B cell (primary cell): ENCODE measurements around the gene CDK13. TPM values are rescaled to one million over a fixed set of nuclear protein-coding genes. Genes with fewer than 3 reads are reported as not detected.

ENCODE experiments used
- ATAC-seq: fragments of 200-7000 bp; cut with Tn5 transposase; one replicate; pipeline ENCODE4 v1.10.0; 2021; ENCODE audit warnings: low read depth, mild to moderate bottlenecking, moderate number of reproducible peaks, moderate library complexity
- CTCF ChIA-PET: fragments of 350-600 bp; sonication (Branson Sonifier 250); formaldehyde crosslinking; loops from one replicate; lab custom pipeline; 2021; ENCODE audit warnings: antibody characterized with exemption, inconsistent platforms; lab: Charles Lee
- POLR2A ChIA-PET: fragments of 350-600 bp; sonication (Branson Sonifier 250); formaldehyde crosslinking; loops from one replicate; lab custom pipeline; 2021; ENCODE audit warnings: antibody characterized with exemption; lab: Charles Lee
- DNase-seq: peaks from one replicate; pipeline ENCODE4 v3.0.0; 2013
- H2AFZ ChIP-seq: 2 replicates; pipeline ENCODE4 v1.6.1; 2012; ENCODE audit warnings: mild to moderate bottlenecking, low read depth, low read length; ENCODE audit not compliant: insufficient read depth, poor library complexity, severe bottlenecking
- H3K27ac ChIP-seq, 2 donors: 1 replicate in 1 of 2; 2 replicates in 1 of 2; pipeline ENCODE4 v1.5.1; 2012 to 2013; ENCODE audit warnings: low read length in 2 of 2, mild to moderate bottlenecking in 2 of 2, moderate library complexity in 1 of 2
- H3K27me3 ChIP-seq, 4 experiments: fragments of 200-600 bp in 1 of 4; sonication (generic) in 1 of 4; replicated peaks in 1 of 4; 1 replicate in 2 of 4; 2 replicates in 2 of 4; pipeline versions ENCODE4 v1.6.1 to v1.7.0; 2013 to 2016; ENCODE audit warnings: low read length in 3 of 4, mild to moderate bottlenecking in 2 of 4, mixed read lengths in 1 of 4, moderate library complexity in 1 of 4; ENCODE audit not compliant: insufficient read depth in 4 of 4, control insufficient read depth in 3 of 4; ENCODE audit errors: control extremely low read depth in 1 of 4
- H3K36me3 ChIP-seq, 2 experiments: replicated peaks in 1 of 2; 1 replicate in 1 of 2; 2 replicates in 1 of 2; pipeline versions ENCODE4 v1.6.1 to v1.7.1; 2013; ENCODE audit warnings: low read length in 1 of 2; ENCODE audit not compliant: insufficient read depth in 2 of 2, control insufficient read depth in 1 of 2; ENCODE audit errors: control extremely low read depth in 1 of 2, extremely low read depth in 1 of 2
- H3K4me1 ChIP-seq, 2 donors: fragments of 200-600 bp in 1 of 2; sonication (generic) in 1 of 2; 1 replicate in 1 of 2; 2 replicates in 1 of 2; pipeline versions ENCODE4 v1.5.1 to v1.6.1; 2013 to 2017; ENCODE audit warnings: low read length in 2 of 2; ENCODE audit not compliant: control insufficient read depth in 2 of 2, insufficient read depth in 2 of 2
- H3K4me2 ChIP-seq: replicated peaks from 2 replicates; pipeline ENCODE3; 2012; ENCODE audit warnings: mild to moderate bottlenecking, low read depth, low read length; ENCODE audit not compliant: poor library complexity, severe bottlenecking
- H3K4me3 ChIP-seq, 5 experiments: fragments of 200-600 bp in 1 of 5; sonication (generic) in 1 of 5; 1 replicate in 3 of 5; 2 replicates in 2 of 5; pipeline versions ENCODE4 v1.5.1 to v1.7.0; 2011 to 2016; ENCODE audit warnings: low read length in 4 of 5, mild to moderate bottlenecking in 4 of 5, low read depth in 2 of 5, control low read depth in 1 of 5, moderate library complexity in 1 of 5; ENCODE audit not compliant: insufficient read depth in 1 of 5; ENCODE audit errors: control extremely low read depth in 1 of 5, extremely low read depth in 1 of 5
- H3K79me2 ChIP-seq: fragments of 200-600 bp; sonication (generic); one replicate; pipeline ENCODE4 v1.6.0; 2016; ENCODE audit warnings: low read length; ENCODE audit not compliant: control insufficient read depth, insufficient read depth
- H3K9ac ChIP-seq: fragments of 200-600 bp; sonication (generic); 2 replicates; pipeline ENCODE4 v1.6.1; 2017; ENCODE audit warnings: mild to moderate bottlenecking, low read length, moderate library complexity
- H3K9me3 ChIP-seq, 3 donors: one replicate each; pipeline versions ENCODE4 v1.6.1 to v1.7.1; 2013; ENCODE audit warnings: low read length in 2 of 3; ENCODE audit not compliant: control insufficient read depth in 2 of 3, insufficient read depth in 1 of 3; ENCODE audit errors: control extremely low read depth in 1 of 3
- H4K20me1 ChIP-seq: 2 replicates; pipeline ENCODE4 v1.6.0; 2012; ENCODE audit warnings: mild to moderate bottlenecking, low read length; ENCODE audit not compliant: insufficient read depth, control insufficient read depth, poor library complexity, severe bottlenecking
- H3K27ac Mint-ChIP-seq: one replicate; pipeline ENCODE4 v1.8.0; 2021; ENCODE audit warnings: mixed read lengths
- H3K27me3 Mint-ChIP-seq: one replicate; pipeline ENCODE4 v1.8.0; 2021; ENCODE audit warnings: mixed read lengths
- H3K4me1 Mint-ChIP-seq: one replicate; pipeline ENCODE4 v1.8.0; 2021; ENCODE audit warnings: mixed read lengths
- H3K4me3 Mint-ChIP-seq: one replicate; pipeline ENCODE4 v1.8.0; 2021; ENCODE audit warnings: mixed read lengths
- H3K9me3 Mint-ChIP-seq: one replicate; pipeline ENCODE4 v1.8.0; 2022; ENCODE audit warnings: mixed read lengths; ENCODE audit not compliant: insufficient read depth
- EZH2 ChIP-seq: IDR thresholded peaks from 2 replicates; pipeline ENCODE4 v1.6.1; 2012; ENCODE audit warnings: borderline replicate concordance, low read depth, mild to moderate bottlenecking, moderate library complexity, low read length; ENCODE audit not compliant: insufficient read depth, poor library complexity, severe bottlenecking
- WGBS: methylation state at CpG from one replicate; pipeline ENCODE4 v1.1.5; 2013; ENCODE audit warnings: missing lambda C conversion rate; ENCODE audit not compliant: insufficient coverage; 5-methylcytosine and 5-hydroxymethylcytosine counted together
- intact Hi-C: fragments of 100-400 bp; cut with micrococcal nuclease; formaldehyde crosslinking; loops from one replicate; pipeline ENCODE4 v1.10.0; 2022
- polyA plus RNA-seq: library from polyadenylated mRNA; depleted of rRNA; stranded (reverse); fragments of >200 nt; gene quantifications from 2 replicates; pipeline ENCODE4 v1.2.3, GENCODE V29; 2012
- total RNA-seq, 2 donors: library from RNA; stranded (reverse); fragments of 120-200 nt in 1 of 2; gene quantifications; 1 replicate in 1 of 2; 2 replicates in 1 of 2; pipeline versions ENCODE4 v1.2.3 to v1.2.4, GENCODE V29; 2013 to 2022
- TF ChIP-seq, protein P1 (sequence below): fragments of 200-600 bp; IDR thresholded peaks from one replicate; pipeline ENCODE4 v1.8.0; 2022; ENCODE audit warnings: antibody characterized with exemption, mild to moderate bottlenecking

The CDK13 gene
- total and polyA plus RNA-seq, 2 donors (not counting 1 experiment from before 2014, with no cell fraction given) = 56.1 to 146 TPM

DNA sequence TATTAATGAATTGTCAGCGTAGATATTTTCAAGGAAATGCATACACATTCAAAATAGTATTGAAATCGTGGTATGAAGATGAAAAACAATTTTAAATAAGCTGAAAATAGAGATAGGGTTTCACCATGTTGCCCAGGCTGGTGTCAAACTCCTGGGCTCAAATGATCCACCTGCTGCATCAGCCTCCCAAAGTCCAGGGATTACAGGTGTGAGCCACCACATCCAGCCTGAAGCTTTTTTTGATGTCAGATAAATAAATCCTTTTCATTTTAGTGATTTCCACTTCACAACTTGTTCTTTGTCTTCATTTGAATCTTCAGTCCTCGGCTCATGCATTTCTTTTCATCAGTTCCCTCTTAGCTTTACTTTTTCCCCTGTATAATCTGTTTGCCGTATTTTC lies 4.6 kb downstream of the CDK13 start:
- Mint-ChIP-seq H3K4me1 (peaks cover 66% of the 10 kb centered on the region), H3K27ac (peak overlapping the region; percentile 47), H3K27me3 (no peaks in the 10 kb centered on the region), H3K9me3 (no peaks in the 10 kb centered on the region), H3K4me3 (peak overlapping the region; percentile 70)
- Histone ChIP-seq H2AFZ (no peak overlapping the region), H3K36me3 (peaks cover 0 to 4% of the 10 kb centered on the region in 2 experiments), H3K9ac (peak overlapping the region; percentile 21), H3K4me2 (peak overlapping the region; percentile 87), H3K4me3 (peak overlapping the region in 1 of 5 experiments; percentile 22), H3K4me1 (peaks cover 32 to 55% of the 10 kb centered on the region in 2 donors), H3K79me2 (peaks cover 86% of the 10 kb centered on the region), H3K27me3 (no peaks in the 10 kb centered on the region), H3K9me3 (no peaks in the 10 kb centered on the region), H4K20me1 (peaks cover 91% of the 10 kb centered on the region), H3K27ac (peak overlapping the region in 1 of 2 donors; percentile 98)
- WGBS = no CpG with 5 or more reads among the region's 4 CpGs
- TF ChIP-seq, protein P1, sequence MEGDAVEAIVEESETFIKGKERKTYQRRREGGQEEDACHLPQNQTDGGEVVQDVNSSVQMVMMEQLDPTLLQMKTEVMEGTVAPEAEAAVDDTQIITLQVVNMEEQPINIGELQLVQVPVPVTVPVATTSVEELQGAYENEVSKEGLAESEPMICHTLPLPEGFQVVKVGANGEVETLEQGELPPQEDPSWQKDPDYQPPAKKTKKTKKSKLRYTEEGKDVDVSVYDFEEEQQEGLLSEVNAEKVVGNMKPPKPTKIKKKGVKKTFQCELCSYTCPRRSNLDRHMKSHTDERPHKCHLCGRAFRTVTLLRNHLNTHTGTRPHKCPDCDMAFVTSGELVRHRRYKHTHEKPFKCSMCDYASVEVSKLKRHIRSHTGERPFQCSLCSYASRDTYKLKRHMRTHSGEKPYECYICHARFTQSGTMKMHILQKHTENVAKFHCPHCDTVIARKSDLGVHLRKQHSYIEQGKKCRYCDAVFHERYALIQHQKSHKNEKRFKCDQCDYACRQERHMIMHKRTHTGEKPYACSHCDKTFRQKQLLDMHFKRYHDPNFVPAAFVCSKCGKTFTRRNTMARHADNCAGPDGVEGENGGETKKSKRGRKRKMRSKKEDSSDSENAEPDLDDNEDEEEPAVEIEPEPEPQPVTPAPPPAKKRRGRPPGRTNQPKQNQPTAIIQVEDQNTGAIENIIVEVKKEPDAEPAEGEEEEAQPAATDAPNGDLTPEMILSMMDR = no peak
- TF ChIP-seq EZH2 = no peak
- intact Hi-C loops = loop anchor here (5.0 kb wide), 5 partner anchors 38 to 1777 kb away; partner anchors contain the start of genes STARD3NL, VPS41 and YAE1
- CTCF ChIA-PET = interaction anchor here (0.6 to 9.4 kb wide), 6 partner anchors 17 to 114 kb away, joined by 3 to 121 read pairs (median 4); no protein-coding TSS in a partner anchor
- ATAC-seq = no peak
- POLR2A ChIA-PET = no interaction called here
- DNase-seq = no peak

- Histone ChIP-seq H3K27me3 (no peaks in the 10 kb centered on the region), H2AFZ (no peak overlapping the region), H3K9me3 (no peaks in the 10 kb centered on the region), H3K4me3 (peak overlapping the region in 2 of 5 experiments; percentile 9 to 35), H3K4me2 (peak overlapping the region; percentile 61), H3K27ac (peak overlapping the region in 1 of 2 donors; percentile 49), H3K9ac (peak overlapping the region; percentile 32), H3K79me2 (peaks cover 91% of the 10 kb centered on the region), H4K20me1 (peaks cover 86% of the 10 kb centered on the region), H3K36me3 (peaks cover 0 to 9% of the 10 kb centered on the region in 2 experiments), H3K4me1 (peaks cover 32 to 51% of the 10 kb centered on the region in 2 donors)
- H3K27ac Mint-ChIP-seq = peak overlapping the region; percentile 41
- CTCF ChIA-PET = interaction anchor here (1.4 to 9.4 kb wide), 5 partner anchors 14 to 177 kb away, joined by 3 to 121 read pairs (median 6); partner anchors contain the start of gene SUGCT
- peaks cover 73% of the 10 kb centered on the region for H3K4me1 Mint-ChIP-seq
- H3K4me3 Mint-ChIP-seq = peak overlapping the region; percentile 41
- POLR2A ChIA-PET = no interaction called here
- TF ChIP-seq EZH2 = no peak
- TF ChIP-seq, protein P1 = no peak
- DNase-seq (no peak), ATAC-seq (no peak)
- WGBS = no CpG with 5 or more reads among the region's 3 CpGs
- no peaks in the 10 kb centered on the region for H3K27me3 Mint-ChIP-seq
- intact Hi-C loops = loop anchor here (2.0 kb wide), 1 partner anchor 15 kb away; no protein-coding TSS in a partner anchor
- no peaks in the 10 kb centered on the region for H3K9me3 Mint-ChIP-seq
Measured at GRCh38 chr7:39958038-39958437, 8.0 kb downstream of the CDK13 start.
